Tibial nerve (tissue), 4 donors: ENCODE results near the gene SLC29A3. TPM values are rescaled to one million over a fixed set of nuclear protein-coding genes. Genes with fewer than 3 reads are reported as not detected.

Experiments
- DNase-seq, 2 donors: peaks; one replicate each; pipeline ENCODE4 v3.0.0-alpha.2; 2019; ENCODE audit warnings: low spot score in 2 of 2
- H3K27ac ChIP-seq, 4 donors: fragments of 200-600 bp; sonication (generic) in 3 of 4; one replicate each; pipeline ENCODE4 v1.5.1; 2017 to 2019; ENCODE audit warnings: mild to moderate bottlenecking in 1 of 4
- H3K27me3 ChIP-seq, 2 donors: fragments of 200-600 bp; sonication (generic) in 1 of 2; one replicate each; pipeline versions ENCODE4 v1.5.1 to v1.6.0; 2017 to 2019
- H3K36me3 ChIP-seq, 3 donors: fragments of 200-600 bp; sonication (generic); one replicate each; pipeline ENCODE4 v1.5.1; 2018 to 2019
- H3K4me1 ChIP-seq, 4 donors: fragments of 200-600 bp; sonication (generic) in 3 of 4; one replicate each; pipeline ENCODE4 v1.5.1; 2017 to 2019
- H3K4me3 ChIP-seq, 4 donors: fragments of 200-600 bp; sonication (generic) in 3 of 4; one replicate each; pipeline ENCODE4 v1.5.1; 2017 to 2019; ENCODE audit warnings: mild to moderate bottlenecking in 1 of 4, moderate library complexity in 1 of 4
- H3K9me3 ChIP-seq, 4 donors: fragments of 200-600 bp; sonication (generic) in 3 of 4; one replicate each; pipeline ENCODE4 v1.5.1; 2017 to 2019
- EP300 ChIP-seq, 2 donors: sonication (generic); formaldehyde crosslinking; IDR thresholded peaks; one replicate each; pipeline ENCODE4 v1.6.1; 2017; ENCODE audit warnings: antibody characterized with exemption in 2 of 2, mild to moderate bottlenecking in 1 of 2
- POLR2A ChIP-seq, 2 donors: fragments of 450-650 bp; IDR thresholded peaks; one replicate each; pipeline ENCODE4 v1.6.1; 2017; ENCODE audit warnings: antibody characterized with exemption in 2 of 2, mild to moderate bottlenecking in 2 of 2, moderate library complexity in 2 of 2
- WGBS, 2 donors: methylation state at CpG; one replicate each; pipeline ENCODE4 v1.1.5; 2018; 5-methylcytosine and 5-hydroxymethylcytosine counted together
- total RNA-seq, 4 donors: library from RNA; depleted of rRNA; stranded (reverse); fragments of >200 nt; gene quantifications; one replicate each; pipeline ENCODE4 v1.1.0, GENCODE V29; 2016
- TF ChIP-seq, protein P1 (sequence below), 5 experiments: fragments of 200-600 bp in 3 of 5; fragments of 450-650 bp in 2 of 5; sonication (generic) in 3 of 5; IDR thresholded peaks; one replicate each; pipeline ENCODE4 v1.5.1; 2016 to 2019; ENCODE audit warnings: antibody characterized with exemption in 5 of 5, mild to moderate bottlenecking in 3 of 5, moderate library complexity in 2 of 5

Gene SLC29A3
- total RNA-seq, 4 donors from 2014 or later: 6.5 to 10.1 (median 7.4) TPM

GRCh38 chr10:71379118-71379766, 60.2 kb downstream of the SLC29A3 start:
- Histone ChIP-seq H3K9me3 (no peaks in the 10 kb centered on the region), H3K27me3 (no peaks in the 10 kb centered on the region), H3K4me1 (peaks cover 0 to 22% (median 3%) of the 10 kb centered on the region in 4 donors), H3K27ac (peak overlapping the region in 3 of 4 donors; percentile 18 to 89 (median 42)), H3K36me3 (no peaks in the 10 kb centered on the region), H3K4me3 (no peak overlapping the region)
- TF ChIP-seq, protein P1, sequence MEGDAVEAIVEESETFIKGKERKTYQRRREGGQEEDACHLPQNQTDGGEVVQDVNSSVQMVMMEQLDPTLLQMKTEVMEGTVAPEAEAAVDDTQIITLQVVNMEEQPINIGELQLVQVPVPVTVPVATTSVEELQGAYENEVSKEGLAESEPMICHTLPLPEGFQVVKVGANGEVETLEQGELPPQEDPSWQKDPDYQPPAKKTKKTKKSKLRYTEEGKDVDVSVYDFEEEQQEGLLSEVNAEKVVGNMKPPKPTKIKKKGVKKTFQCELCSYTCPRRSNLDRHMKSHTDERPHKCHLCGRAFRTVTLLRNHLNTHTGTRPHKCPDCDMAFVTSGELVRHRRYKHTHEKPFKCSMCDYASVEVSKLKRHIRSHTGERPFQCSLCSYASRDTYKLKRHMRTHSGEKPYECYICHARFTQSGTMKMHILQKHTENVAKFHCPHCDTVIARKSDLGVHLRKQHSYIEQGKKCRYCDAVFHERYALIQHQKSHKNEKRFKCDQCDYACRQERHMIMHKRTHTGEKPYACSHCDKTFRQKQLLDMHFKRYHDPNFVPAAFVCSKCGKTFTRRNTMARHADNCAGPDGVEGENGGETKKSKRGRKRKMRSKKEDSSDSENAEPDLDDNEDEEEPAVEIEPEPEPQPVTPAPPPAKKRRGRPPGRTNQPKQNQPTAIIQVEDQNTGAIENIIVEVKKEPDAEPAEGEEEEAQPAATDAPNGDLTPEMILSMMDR (IDR thresholded peaks at IDR 0.05): no peak
- TF ChIP-seq EP300 (IDR thresholded peaks at IDR 0.05) (no peak), POLR2A (IDR thresholded peaks at IDR 0.05) (no peak)
- DNase-seq: no peak
- WGBS, 2 donors: 47 to 53% methylated on average over 3 of the region's 3 CpGs

DNA sequence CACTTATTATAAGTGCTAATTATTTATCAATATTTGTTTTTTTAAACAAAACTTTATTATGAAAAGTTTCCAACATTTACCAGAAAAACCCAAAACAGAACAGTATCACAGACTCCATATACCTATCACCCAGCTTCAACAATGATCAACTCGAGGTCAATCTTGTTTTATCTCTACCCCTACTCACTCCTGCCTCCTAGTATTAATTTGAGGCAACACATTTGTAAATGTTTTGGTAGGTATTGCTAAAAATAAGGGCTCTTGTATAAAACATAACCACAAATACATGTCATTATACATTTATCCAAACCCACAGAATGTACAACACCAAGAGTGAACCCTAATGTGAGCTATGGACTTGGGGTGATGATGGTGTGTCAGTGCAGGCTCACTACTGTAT, 61.8 kb downstream of the SLC29A3 start:
- Histone ChIP-seq H3K4me3 (no peak overlapping the region), H3K4me1 (peaks cover 0 to 26% (median 3%) of the 10 kb centered on the region in 4 donors), H3K36me3 (no peaks in the 10 kb centered on the region), H3K9me3 (no peaks in the 10 kb centered on the region), H3K27ac (no peak overlapping the region), H3K27me3 (no peaks in the 10 kb centered on the region)
- no peak for TF ChIP-seq POLR2A (IDR thresholded peaks at IDR 0.05)
- TF ChIP-seq, protein P1 (IDR thresholded peaks at IDR 0.05): no peak
- TF ChIP-seq EP300 (IDR thresholded peaks at IDR 0.05): no peak
- 38 to 57% methylated on average over 1 of the region's 1 CpG for WGBS, 2 donors
- no peak for DNase-seq

DNA sequence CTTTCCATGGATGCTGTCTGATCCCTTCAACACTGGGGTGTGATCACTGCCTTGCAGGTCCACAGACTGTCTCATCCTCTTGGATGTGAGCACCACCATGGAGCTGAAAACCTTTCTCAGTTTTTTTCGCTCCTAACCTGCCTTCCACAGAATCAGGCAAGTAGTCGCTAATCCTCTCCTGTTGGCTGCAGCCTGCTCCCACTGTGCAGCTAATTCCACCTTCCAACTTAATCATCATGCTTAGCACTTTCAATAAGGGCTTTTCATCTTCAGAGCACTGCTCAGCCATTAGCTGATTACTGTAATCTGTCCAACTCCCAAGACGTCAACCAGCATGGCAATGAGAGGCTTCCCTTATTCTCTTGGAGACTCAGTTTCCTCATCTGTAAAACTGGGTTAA, 62.6 kb downstream of the SLC29A3 start:
- WGBS, 2 donors: 80 to 83% methylated on average over 3 of the region's 3 CpGs

DNA sequence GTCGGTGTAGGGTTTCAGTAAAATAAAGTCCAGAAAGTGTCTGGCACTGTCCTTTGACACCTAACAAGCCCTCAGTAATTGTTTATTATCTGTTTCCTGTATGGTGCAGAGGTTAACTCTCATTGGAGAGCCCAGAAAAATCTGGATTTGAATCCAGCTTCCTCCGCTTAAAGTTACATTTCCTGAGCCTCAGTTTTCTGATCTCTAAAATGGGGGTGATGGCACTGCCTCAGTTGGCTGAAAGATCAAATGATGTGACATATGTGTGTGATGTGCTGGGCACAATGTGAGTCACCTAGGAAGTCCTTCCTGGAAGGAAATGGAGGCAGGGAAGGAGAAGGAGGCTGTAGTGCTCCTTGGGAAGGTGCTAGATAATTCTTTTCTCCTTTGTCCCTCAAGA, 63.0 kb downstream of the SLC29A3 start:
- TF ChIP-seq, protein P1 (IDR thresholded peaks at IDR 0.05): no peak
- TF ChIP-seq POLR2A (IDR thresholded peaks at IDR 0.05) (no peak), EP300 (IDR thresholded peaks at IDR 0.05) (no peak)
- Histone ChIP-seq H3K4me3 (no peak overlapping the region), H3K36me3 (no peaks in the 10 kb centered on the region), H3K4me1 (peaks cover 0 to 15% (median under 1%) of the 10 kb centered on the region in 4 donors), H3K27ac (no peak overlapping the region), H3K9me3 (no peaks in the 10 kb centered on the region), H3K27me3 (no peaks in the 10 kb centered on the region)
- DNase-seq: no peak
- WGBS, 2 donors: 88 to 91% methylated on average over 2 of the region's 2 CpGs

More for the DNA sequence above, 62.6 kb downstream of the SLC29A3 start:
- Histone ChIP-seq H3K27me3 (no peaks in the 10 kb centered on the region), H3K4me1 (peaks cover 0 to 19% (median 2%) of the 10 kb centered on the region in 4 donors), H3K9me3 (no peaks in the 10 kb centered on the region), H3K27ac (no peak overlapping the region), H3K4me3 (no peak overlapping the region), H3K36me3 (no peaks in the 10 kb centered on the region)
- TF ChIP-seq, protein P1 (IDR thresholded peaks at IDR 0.05): no peak
- TF ChIP-seq POLR2A (IDR thresholded peaks at IDR 0.05) (no peak), EP300 (IDR thresholded peaks at IDR 0.05) (no peak)
- no peak for DNase-seq

- Histone ChIP-seq H3K27me3 (no peaks in the 10 kb centered on the region), H3K4me3 (no peak overlapping the region), H3K4me1 (peaks cover 0 to 9% (median 0%) of the 10 kb centered on the region in 4 donors), H3K9me3 (no peaks in the 10 kb centered on the region), H3K27ac (no peak overlapping the region), H3K36me3 (no peaks in the 10 kb centered on the region)
- no peak for DNase-seq
- WGBS, 2 donors: 81 to 100% methylated on average over 1 of the region's 1 CpG
- TF ChIP-seq, protein P1 (IDR thresholded peaks at IDR 0.05): no peak
- TF ChIP-seq EP300 (IDR thresholded peaks at IDR 0.05): no peak
- no peak for TF ChIP-seq POLR2A (IDR thresholded peaks at IDR 0.05)
Measured at GRCh38 chr10:71382757-71383156, 63.7 kb downstream of the SLC29A3 start.
